ENCODE data around the gene TLK2. TPM values are rescaled to one million over a fixed set of nuclear protein-coding genes. Genes with fewer than 3 reads are reported as not detected.
"Not testable (repeated sequence)": the region's sequence is repeated elsewhere in the genome, so short reads cannot be mapped to it uniquely, and the experiment has no call there.

TLK2 gene
- total RNA-seq (10 to 100 TPM; 10.9 to 19.3 (median 13.6) TPM), polyA plus RNA-seq (1 to 10 TPM; 6.2 to 9.9 TPM)

DNA sequence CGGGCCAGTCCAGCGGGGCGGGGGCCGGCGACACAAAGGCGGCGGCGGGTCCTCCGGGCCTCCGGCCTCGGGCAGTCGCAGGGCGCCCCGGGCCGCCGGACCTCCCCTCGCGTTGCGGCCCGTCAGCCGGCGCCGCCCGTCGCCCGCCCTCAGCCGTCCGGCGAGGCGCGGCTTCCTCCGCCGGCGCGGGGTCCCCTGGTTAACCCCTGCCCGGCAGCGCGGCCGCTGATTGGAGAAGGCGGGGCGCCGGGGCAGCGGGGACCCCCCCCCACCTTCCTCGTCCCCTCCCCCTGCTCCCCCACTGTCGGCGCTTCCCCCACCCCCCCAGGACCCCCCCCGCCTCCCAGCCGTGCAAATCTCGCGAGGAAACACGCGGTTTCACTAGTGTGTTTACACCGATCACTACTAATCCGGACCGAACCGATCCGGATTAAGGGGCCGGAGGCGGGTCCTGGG is at the start of gene TLK2:
Gene TLK2, plus strand, starts transcription at position 402 of the 456 bp plus-strand sequence. CDS start 2,301 bp downstream, outside the sequence.
- peak; percentile 76 to 83 (median 82) for ATAC-seq
- H3K4me1 ChIP-seq = peaks cover 7 to 13% (median 10%) of the 10 kb centered on the region in 3 donors
- TF ChIP-seq, protein P1, sequence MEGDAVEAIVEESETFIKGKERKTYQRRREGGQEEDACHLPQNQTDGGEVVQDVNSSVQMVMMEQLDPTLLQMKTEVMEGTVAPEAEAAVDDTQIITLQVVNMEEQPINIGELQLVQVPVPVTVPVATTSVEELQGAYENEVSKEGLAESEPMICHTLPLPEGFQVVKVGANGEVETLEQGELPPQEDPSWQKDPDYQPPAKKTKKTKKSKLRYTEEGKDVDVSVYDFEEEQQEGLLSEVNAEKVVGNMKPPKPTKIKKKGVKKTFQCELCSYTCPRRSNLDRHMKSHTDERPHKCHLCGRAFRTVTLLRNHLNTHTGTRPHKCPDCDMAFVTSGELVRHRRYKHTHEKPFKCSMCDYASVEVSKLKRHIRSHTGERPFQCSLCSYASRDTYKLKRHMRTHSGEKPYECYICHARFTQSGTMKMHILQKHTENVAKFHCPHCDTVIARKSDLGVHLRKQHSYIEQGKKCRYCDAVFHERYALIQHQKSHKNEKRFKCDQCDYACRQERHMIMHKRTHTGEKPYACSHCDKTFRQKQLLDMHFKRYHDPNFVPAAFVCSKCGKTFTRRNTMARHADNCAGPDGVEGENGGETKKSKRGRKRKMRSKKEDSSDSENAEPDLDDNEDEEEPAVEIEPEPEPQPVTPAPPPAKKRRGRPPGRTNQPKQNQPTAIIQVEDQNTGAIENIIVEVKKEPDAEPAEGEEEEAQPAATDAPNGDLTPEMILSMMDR (IDR thresholded peaks at IDR 0.05) = no peak
- no peaks in the 10 kb centered on the region for H3K27me3 ChIP-seq
- H3K36me3 ChIP-seq = no peaks in the 10 kb centered on the region
- DNase-seq = peak; percentile 71 to 90 (median 80)
- H3K4me3 ChIP-seq = peak within 1 kb of the TSS; percentile 48 to 72 (median 65)
- H3K27ac ChIP-seq = peak within 1 kb of the TSS; percentile 73 to 87 (median 80)
- WGBS, 2 donors = 0 to 2% methylated on average over 22 to 56 of the region's 59 CpGs
- no peaks in the 10 kb centered on the region for H3K9me3 ChIP-seq
- intact Hi-C loops (cut with DNase I) = no loop called here
- no peak for FAIRE-seq

DNA sequence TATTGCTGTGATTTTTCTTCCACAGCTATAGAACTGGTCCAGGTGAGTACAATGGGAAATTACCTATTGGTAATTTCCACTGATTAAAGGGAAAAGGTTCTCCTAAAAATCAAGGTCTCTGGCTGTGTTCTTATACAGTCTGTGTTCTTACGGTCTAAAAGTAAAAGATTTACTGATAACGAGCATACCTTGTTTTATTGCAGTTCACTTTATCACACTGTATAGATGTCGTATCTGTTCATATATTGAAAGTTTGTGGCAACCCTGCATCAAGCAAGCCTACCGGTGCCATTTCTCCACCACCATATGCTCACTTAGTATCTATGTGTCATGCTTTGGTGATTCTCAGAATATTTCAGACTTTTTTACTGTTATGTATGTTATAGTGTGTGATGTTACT is 43.4 kb upstream of the TLK2 start:
- intact Hi-C loops (cut with DNase I); H3K9me3 ChIP-seq; FAIRE-seq; H3K36me3 ChIP-seq; ATAC-seq; H3K4me1 ChIP-seq; DNase-seq; H3K27ac ChIP-seq; H3K4me3 ChIP-seq; H3K27me3 ChIP-seq: not testable (repeated sequence)
- WGBS, 2 donors = 89 to 95% methylated on average over 4 of the region's 4 CpGs

DNA sequence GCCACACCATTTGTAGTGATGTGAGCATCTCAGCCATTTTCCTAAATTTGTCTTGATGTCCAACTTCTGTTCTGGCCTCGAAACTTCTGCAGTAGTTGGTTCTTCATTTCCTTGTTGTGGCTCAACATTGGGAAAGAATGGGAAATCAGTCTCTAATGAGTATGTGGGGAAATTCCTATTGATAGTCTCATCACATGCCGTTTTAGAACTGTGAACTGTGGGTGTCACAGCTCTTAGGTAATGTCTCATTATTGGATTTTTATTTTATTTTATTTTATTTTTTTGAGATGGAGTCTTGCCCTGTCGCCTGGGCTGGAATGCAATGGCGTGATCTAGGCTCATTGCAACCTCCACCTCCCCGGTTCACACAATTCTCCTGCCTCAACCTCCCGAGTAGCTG is 37.4 kb upstream of the TLK2 start:
- H3K27me3 ChIP-seq; H3K27ac ChIP-seq; intact Hi-C loops (cut with DNase I); ATAC-seq; H3K4me3 ChIP-seq; FAIRE-seq; DNase-seq; H3K4me1 ChIP-seq; H3K9me3 ChIP-seq: not testable (repeated sequence)
- WGBS, 2 donors = 96 to 98% methylated on average over 6 of the region's 6 CpGs
- H3K36me3 ChIP-seq = peaks cover 0 to 43% (median 0%) of the 10 kb centered on the region in 3 donors

DNA sequence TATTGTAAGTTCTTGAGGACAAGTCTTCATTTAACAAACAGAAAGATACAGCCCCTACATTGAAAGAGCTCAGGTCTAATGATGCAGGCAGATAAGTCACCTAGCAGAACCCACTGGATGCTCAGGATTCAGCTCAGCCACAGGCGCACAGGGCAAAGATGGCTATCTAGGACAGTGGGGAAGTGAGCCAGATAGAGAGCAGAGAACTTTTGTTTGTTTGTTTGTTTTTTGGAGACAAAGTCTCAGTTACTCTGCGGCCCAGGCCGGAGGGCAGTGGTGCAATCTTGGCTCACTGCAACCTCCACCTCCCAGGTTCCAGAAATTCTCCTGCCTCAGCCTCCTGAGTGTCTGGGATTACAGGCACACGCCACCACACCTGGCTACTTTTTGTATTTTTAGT is 34.6 kb upstream of the TLK2 start:
- Histone ChIP-seq H3K9me3 (no peaks in the 10 kb centered on the region), H3K27me3 (no peaks in the 10 kb centered on the region), H3K36me3 (peaks cover 0 to 68% (median 4%) of the 10 kb centered on the region in 3 donors), H3K4me3 (no peak overlapping the region), H3K27ac (no peak overlapping the region), H3K4me1 (no peaks in the 10 kb centered on the region)
- ATAC-seq (no peak), FAIRE-seq (no peak), DNase-seq (no peak)
- 93 to 95% methylated on average over 4 of the region's 4 CpGs for WGBS, 2 donors
- intact Hi-C loops (cut with DNase I) = no loop called here
- TF ChIP-seq, protein P1 (IDR thresholded peaks at IDR 0.05) = no peak

DNA sequence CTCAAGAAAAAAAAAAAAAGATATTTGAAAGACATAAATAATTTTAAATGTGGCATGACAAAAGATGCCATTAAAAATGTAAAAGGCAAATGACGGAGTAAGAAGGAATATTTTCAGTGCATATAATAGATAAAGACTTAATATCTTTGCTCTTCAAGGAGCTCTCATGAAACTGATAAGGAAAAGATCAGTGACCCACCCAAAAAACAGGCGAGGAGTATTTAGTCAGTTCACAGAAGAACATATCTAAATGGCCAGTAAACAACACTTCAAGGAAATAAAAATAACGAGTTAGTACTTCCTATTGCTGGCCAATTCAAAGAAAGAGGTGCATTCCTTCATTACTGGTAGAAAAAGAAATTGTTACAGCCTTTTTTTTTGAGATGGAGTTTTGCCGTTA is 32.8 kb upstream of the TLK2 start:
- FAIRE-seq; H3K9me3 ChIP-seq; ATAC-seq; H3K27ac ChIP-seq; H3K27me3 ChIP-seq; H3K4me1 ChIP-seq; intact Hi-C loops (cut with DNase I); H3K4me3 ChIP-seq; DNase-seq: not testable (repeated sequence)
- peaks cover 0 to 65% (median 4%) of the 10 kb centered on the region in 3 donors for H3K36me3 ChIP-seq
- WGBS, 2 donors = 89 to 94% methylated on average over 4 of the region's 4 CpGs

DNA sequence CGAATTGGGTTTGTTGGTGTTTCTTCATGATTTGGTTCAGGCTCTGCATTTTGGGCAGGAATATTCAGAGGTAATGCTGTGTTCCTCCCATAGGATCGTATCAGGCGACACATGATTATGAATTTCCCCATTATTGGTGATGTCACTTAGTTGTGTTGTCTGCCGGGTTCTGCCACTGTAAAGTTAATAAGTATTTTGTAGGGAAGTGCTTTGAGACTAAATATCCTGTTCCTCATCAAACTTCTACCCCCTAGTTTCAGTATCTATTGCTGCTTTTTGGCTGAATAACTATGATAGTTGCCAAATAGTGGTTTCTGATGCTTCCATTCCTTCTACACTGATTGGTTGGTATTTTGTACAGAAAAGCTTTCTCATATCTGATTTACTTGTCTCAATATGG is 26.4 kb upstream of the TLK2 start:
- peaks cover 0 to 16% (median 0%) of the 10 kb centered on the region in 3 donors for H3K36me3 ChIP-seq
- intact Hi-C loops (cut with DNase I); H3K9me3 ChIP-seq; H3K27ac ChIP-seq; H3K4me3 ChIP-seq; H3K27me3 ChIP-seq; H3K4me1 ChIP-seq; FAIRE-seq; DNase-seq: not testable (repeated sequence)
- 90% methylated on average over 4 of the region's 4 CpGs for WGBS, 2 donors
- peak in 1 of 4 donors; percentile 29 for ATAC-seq

DNA sequence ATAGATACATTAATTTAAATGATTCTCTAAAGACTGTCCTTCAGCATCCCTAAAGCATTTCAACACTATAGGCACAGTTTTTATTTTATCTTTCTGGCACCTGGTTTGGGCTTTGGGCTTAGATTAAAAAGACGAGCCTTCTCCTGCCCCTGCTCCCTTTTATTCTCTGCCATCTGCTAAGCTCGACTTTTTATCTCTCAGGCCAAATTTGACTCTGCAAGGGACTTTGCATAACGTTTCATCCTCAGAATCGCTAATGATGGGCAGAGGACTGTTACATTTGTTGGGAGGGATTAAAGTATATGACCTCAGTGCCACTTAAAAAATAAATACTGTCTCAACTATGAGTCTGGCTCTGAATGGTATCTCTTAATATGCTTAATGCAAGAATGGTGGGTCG is 25.6 kb upstream of the TLK2 start:
- WGBS, 2 donors = 74 to 77% methylated on average over 5 of the region's 5 CpGs
- H3K4me1 ChIP-seq; DNase-seq; H3K9me3 ChIP-seq; FAIRE-seq; H3K4me3 ChIP-seq; ATAC-seq; H3K27me3 ChIP-seq; H3K27ac ChIP-seq; intact Hi-C loops (cut with DNase I): not testable (repeated sequence)
- H3K36me3 ChIP-seq = peaks cover 0 to 11% (median 0%) of the 10 kb centered on the region in 3 donors

DNA sequence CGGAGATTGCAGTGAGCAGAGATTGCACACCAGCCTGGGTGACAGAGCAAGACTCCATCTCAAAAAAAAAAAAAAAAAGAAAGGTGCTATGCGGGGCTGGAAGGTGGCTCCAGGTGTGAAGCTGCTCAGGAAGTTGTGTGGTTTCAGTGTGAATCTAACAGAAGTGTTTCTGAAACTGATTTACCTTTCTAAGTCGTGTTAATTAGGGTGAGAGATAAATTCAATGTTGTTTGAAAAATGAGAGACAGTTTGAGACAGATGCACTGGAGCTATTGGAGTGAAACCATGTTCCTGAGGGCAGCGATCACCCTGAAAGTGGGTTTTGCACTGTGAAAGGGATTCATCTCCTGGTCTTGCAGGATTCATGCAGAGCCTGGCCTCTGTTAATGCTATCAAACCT is 25.0 kb upstream of the TLK2 start:
- H3K36me3 ChIP-seq; H3K9me3 ChIP-seq; intact Hi-C loops (cut with DNase I); ATAC-seq; H3K4me3 ChIP-seq; H3K27ac ChIP-seq; DNase-seq; H3K4me1 ChIP-seq; H3K27me3 ChIP-seq; FAIRE-seq: not testable (repeated sequence)
- WGBS, 2 donors = 77 to 87% methylated on average over 4 of the region's 4 CpGs

DNA sequence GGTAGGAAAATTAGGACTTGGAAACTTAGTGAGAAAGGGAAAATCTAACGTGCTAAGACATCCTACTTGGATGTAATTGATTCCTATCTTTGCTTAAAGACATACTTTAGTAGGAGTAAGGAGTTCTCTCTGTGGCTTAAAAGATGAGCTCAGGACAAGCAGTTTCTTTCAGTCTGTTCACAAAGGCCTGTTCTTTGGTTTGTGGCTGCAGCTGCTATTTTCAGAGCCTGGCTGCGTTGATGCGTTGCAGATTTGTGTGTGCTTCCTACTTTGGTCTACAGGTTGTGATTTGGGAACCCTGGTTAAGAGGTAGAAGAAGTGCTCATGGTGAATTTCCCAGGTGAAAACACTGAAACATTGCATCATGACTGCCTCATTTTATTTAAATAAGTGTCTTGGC is 24.5 kb upstream of the TLK2 start:
- H3K4me1 ChIP-seq; H3K36me3 ChIP-seq; H3K27me3 ChIP-seq; H3K9me3 ChIP-seq; FAIRE-seq; ATAC-seq; DNase-seq; intact Hi-C loops (cut with DNase I); H3K27ac ChIP-seq; H3K4me3 ChIP-seq: not testable (repeated sequence)
- 81 to 84% methylated on average over 3 of the region's 3 CpGs for WGBS, 2 donors
